Embryonic facial prominence (tissue), 1 donor: ENCODE measurements around the gene GTSE1.

Source experiments
- DNase-seq: peaks from one replicate; pipeline ENCODE4 v3.0.0-alpha.2; 2016; ENCODE audit errors: extremely low spot score

Gene GTSE1

DNA sequence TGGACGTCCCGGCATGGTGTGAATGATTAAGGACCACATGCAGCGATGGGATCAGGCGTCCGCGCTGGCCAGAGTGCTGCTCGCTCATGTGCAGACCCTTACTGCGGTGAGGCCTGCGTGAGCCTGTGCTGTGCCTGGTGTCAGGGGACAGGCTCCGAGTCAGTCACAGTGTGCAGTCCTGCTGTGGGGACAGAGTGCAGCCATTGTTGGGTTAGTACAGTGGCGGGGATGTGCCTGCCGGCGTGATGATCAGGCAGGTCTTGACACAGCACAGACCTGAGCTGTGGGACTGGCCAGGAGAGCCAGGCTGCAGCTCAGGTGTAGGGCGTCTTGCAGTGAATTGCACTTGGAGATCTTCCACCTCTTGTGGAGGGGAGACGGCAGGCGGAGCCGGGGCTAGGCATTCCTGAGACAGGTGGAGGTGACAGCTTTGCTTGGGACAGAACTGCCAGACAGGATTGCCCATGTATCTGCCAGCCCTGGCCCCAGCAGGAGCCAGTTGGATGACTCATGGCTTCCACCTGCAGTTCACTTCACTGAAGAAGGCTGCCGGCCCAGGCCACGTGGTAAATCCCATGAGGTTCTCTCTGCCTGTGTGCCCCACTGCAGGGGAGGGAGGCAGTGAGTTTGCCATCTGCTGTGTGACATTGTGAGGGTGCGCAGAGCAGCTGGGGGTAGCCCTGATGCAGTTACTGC lies 56.2 kb downstream of the GTSE1 start:
- no peak for DNase-seq

DNA sequence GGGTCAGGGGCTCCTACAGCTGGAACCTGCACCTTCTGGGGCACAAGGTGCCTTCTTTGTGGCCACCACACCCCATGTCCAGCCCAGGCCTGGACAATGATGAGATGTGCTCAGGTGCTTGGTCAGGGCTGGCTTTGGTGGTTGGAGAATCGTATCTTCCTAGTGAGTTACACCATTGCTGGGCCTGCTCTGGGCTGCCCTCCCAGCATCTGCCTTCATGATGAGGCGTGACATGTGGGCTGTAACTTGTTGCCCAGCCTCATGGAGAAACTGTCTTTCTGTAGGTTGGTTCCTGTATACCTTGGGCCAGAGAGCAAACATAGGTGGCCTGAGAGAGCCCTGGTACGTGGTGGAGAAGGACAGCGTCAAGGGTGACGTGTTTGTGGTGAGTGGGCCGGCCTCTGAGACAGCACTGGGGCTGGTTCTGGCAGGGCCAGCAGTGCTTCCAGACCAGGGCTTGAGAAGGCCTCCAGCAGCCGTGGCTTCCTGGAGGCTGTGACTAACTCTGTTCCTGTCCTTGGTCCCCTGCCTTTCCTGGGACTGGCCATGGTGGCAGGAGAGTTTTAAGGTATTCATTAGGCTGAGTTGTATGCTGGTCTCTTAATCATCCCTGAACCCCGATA lies 56.9 kb downstream of the GTSE1 start:
- no peak for DNase-seq

DNA sequence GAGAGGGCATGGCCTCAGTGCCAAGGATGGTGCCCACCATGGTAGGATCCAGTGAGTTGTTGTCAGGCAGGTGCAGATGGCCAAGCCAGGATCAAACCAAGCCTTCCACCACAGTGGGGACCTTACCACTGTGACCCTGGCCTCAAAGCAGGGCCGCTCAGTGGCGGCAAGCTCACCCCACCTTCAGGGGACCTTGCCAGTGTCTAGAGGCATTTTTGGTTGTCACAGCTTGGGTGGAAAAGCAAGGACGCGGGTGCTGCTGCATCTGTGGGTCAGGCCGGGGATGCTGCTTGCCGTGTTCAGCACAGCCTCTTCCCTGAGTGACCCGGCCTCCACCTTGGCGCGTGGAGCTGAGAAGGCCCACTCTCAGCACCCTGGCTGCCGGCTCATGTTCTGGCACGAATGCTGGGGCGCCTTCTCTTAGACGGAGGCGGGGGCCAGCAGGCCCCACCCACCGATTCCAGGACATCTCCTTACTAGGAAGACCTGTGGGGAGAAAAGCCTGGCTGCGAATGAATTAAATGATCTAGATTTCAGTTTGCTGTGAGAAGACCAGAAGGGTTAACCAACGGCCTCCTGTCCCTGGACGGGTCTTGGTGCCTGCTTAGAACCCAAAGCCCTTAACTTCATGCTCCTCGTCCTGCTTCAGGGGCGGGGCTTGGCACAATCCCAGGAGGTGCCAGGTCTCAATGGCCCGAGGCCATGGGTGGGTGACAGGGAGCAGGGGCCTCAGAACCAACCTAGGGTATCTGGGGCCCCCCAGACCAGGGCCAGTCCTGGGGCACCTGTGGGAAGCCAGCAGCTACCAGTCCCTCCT lies 57.7 kb downstream of the GTSE1 start:
- no peak for DNase-seq

DNA sequence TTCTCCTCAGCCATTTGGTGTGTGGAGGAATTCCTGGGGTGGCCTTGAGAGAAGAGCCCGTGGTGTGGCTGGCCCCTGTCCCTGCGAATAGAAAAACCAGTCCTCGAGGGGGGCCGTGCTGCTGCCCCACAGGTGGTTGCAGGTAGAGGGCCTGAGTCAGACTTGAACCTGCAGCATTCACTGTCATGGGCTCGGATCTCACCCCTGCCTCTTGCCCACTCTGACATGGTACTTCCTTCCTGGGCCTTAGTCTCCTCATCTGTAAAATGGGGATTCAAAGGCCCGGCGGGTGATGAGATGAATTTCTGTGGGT lies 58.3 kb downstream of the GTSE1 start:
- DNase-seq: no peak

DNA sequence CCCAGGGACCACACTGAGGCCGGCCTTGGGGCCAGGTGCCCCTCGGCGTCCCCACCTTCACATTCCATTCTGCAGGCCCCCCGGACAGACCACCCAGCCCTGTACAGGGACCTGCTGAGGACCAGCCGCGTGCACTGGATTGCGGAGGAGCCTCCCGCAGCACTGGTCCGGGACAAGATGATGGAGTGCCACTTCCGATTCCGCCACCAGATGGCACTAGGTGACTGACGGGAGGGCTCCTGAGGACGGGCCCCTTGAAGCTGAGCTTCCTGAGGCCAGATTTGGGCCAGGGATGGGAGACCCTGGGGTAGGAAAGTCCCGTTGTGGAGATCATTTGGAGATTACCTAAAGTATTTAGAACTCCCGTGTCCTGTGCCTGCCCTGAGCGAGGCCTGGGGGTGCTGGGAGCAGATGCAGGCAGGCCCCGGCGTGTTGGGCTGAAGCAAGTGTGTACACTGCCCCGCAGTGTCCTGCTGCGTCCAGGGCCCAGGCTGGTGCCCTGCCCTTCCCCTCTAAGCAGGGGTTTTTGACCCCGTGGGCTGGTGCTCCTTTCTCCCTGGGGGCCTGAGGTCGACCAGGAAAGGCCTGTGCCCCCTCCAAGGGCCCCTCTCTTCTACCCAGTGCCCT lies 58.8 kb downstream of the GTSE1 start:
- DNase-seq: peak; percentile 18

DNA sequence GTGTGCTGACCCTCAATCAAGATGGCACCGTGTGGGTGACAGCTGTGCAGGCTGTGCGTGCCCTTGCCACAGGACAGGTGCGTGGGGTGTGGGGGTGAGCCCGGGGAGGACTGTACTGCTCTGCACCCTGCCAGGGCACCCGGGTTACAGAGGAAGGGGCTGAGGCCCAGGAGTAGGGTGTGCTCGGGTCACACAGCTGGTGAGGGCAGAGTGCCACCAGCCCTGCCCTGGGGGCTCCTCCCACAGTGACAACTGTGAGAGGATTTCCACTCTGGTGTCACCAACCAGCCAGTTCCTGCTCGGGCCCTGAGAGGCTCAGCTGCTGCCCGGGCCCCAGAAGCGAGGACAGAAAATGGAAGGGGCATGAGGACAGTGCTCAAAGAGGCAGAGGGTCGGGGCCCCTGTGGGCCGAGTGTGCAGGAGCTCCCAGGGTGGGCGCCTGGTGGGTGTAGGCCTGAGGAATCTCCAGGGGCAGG lies 59.4 kb downstream of the GTSE1 start:
- DNase-seq: no peak

DNA sequence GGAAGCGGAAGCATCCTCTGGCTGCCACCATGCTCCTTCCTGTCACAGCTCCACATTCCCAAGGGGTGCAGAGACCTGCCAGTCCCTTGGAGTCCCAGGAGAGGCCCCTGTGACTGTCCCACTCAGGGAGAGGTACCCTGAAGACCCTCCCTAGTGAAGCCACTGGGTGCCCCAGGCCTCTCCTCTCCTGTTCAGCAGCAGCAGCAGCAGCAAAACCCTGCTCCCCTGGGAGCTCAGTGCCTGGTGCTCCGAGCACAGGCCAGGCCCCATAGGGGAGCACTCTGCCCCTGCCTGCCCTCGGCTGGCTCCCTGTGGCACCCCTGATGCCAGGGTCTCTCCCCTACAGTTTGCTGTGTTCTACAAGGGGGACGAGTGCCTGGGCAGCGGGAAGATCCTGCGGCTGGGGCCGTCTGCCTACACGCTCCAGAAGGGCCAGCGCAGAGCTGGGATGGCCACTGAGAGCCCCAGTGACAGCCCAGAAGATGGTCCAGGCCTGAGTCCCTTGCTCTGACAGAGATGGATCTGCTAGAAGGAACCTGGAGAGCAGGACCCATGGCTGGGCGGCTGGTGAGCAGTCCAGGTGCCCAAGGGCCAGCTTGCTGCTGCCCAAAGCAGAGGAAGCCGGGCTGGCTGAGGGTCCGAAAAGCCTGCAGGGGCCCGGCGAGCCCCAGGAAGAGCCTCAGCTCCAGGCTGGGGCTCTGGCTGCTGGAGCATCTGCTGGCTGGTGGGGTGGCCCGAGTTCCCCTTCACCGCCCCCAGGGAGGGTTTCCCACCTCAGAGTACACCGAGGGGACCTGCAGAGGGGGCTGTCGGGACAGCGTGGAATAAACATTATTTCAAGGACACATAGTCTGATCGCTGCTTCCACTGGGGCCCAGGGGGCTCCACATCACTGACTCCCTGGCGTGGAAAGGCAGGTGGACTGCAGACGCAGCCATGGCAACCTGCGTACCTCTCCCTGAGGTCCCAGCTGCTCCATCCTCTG lies 60.1 kb downstream of the GTSE1 start:
- DNase-seq: no peak

DNA sequence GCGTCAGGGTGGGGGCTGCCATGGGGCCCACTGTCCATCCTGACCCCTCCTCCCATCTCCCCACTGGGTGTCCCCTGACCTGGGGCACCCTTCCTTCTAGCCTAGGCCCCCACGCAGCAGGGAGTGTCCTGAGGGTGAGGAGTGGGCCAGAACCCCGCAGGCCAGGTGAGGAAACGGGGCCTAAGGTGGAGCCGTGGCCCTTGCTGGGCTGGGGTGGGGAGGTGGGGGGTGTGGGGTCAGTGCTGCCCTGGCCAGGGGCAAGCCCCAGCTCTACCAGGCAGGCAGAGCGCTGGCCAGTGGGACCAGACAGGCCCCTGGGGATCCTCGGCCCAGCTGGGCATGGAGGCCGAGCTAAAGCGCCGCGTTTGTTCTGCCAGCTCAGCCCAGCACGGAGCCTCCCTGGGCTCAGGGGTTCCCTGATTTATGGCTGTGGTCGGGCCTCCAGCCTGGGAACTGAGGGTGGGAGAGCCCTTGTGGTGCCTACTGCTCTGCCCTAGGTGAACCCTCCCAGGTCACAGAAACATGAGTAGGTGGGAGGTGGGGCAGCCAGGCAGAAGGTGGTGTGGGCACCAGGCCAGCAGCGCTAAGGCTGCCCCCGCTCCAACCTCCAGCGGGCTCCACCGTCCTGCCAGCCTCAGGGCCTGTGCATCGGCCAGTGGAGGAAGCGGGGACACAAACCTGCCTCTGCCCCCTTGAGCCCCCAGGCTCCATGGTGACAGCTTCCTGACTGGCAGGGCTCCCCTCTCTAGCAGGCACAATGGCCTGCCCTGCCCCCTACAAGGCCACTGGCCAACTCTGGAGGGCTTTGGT lies 61.2 kb downstream of the GTSE1 start:
- no peak for DNase-seq

DNA sequence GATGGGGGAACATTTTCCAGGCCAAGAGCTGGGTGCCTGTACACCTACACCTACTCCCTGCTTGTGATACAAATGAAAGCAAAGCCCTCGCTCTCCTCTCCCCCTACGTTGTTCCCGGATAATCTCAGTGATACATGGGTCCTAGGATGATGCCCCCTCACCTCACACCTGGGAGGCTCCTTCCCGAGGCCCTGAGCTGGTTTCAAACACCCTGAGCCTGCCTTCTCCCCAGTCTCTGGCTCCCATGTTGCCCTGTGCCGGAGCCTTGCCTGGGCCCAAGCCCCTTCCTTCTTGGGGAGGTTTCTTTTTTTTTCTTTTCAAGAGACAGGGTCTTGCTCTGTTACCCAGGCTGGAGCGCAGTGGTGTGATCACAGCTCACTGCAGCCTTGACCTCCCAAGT lies 62.1 kb downstream of the GTSE1 start:
- DNase-seq: no peak

DNA sequence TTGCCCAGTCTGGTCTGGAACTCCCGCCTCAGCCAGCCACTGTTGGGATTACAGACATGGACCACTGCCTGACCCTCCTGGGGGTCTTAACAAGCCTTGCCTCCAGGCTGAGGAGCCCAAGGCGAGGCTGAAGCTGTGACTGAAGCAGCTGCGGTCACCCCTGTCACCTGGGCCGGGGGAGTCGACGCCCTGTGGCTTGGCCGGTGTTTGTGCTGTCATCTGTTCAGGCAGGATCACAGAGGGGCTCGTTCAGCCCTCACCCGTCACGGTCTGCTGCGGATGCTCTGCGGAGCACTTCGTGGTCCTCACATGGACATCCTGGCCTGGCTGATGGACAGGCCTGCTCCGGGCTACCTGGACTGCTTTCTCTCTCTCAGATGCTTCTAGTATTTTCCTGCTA lies 62.7 kb downstream of the GTSE1 start:
- DNase-seq: no peak

DNA sequence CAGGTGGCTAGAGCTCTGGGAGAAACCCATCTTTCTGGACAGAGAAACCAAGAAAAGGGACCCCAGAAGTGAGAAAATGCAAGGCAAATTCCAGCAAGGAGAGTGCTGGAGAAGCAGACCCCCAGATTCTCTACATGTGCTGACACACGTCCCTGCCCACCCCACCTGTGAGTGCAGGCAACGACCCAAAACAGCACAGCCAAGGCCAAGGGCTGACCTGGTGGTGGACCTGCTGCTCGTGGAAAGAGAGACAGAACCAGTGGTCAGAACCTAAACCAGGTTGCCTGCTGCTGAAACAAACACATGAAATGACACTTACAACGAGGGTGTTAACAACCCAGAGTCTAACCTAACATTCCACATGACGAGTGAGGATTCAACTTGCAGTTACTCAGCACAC lies 63.4 kb downstream of the GTSE1 start:
- no peak for DNase-seq

DNA sequence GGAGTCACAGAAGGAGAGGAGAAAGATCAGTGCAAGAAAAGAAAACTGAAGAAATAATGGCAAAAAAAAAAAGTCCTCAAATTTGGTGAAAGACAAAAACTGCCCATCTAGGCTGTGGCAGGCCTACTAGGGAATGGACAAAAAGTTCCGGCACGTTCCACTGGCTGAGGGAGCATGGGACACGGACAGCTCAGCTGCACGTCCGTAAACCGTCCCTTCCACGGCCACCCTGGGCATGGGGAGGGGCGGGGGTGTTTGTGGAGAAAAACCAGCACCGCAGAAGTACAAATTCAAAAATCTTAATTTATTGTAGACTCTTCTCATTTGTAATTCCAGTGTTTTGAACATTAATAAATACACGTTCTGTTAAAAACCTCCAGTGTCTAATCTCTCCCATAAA lies 64.2 kb downstream of the GTSE1 start:
- DNase-seq: no peak

DNA sequence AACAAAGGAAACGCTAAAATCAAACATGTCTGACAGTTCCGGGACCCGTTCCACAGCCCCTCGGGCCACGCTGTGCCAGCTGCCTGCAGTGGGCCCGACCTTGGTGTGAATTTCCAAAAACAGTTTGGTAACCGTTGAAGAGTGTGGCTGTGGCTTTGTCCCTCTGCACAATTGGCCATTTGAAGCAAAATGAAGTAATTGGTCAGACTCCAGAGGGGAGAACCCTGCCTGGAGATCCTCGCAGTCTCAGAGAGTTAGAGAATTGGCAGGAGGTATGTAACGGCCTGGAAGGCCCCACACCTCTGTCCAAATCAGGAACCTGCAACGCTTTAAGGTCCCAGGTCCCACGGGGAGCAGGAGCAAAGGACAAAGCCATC lies 65.1 kb downstream of the GTSE1 start:
- DNase-seq: no peak

DNA sequence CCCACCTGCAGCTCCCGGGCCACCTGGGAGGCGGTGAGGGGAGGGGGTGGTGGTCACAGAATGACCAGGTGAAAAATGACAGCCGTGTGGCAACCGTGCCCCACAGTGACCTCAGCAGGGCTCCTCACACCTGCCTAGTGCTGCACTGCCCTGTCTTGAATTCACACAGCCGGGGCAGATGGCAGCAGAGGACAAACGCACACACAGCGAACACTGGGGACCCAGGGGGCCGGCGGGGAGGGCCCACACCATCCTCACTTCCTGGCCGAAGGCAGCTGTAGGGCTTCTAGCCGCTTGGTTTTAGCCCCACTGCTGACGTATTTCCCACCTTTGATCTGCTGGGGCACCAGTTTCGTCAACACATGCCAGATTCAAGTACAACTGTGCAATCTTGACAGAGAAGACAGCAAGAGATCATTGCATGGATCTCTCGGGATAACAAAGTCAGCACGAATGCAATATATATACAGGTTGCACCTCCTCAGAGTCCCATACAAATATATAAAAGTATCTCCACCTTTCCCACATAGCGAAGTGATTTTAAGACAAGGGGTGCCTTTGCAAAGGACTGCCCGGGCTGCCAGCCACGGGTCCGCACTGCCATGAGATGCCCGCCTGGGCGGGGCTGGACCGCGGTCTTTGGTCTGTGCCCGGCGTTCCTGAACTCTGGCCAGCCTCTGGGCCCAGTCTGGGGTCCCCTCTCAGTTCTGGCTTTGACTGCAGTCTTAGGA lies 65.7 kb downstream of the GTSE1 start:
- DNase-seq: no peak

DNA sequence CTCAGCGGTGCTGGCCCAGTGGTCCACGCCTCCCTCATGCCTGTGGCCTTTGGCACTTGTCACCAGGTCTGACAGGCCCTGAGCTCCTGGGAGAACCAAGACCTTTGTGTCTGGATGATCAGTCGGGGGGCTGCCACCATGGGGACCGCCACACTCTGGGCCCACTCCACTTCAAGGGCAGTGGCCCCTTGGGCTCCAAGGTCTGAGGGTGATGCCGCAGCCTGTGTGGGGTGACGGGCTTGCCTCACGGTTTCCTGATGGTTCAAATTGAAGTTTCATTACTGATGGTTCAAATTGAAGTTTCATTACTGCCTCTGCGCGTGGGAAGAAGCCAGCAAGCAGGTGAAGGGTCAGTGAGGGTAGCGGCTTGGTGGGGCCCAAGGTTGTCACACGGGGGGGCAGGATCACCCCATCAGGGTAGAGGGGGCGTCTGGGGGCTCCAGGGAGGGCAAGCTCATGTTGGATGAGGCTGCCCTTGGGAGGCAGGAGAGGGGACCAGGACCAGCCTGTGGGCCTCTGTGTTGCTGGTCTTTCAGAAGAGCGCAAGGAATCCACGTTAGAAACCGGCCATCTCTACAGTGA lies 66.4 kb downstream of the GTSE1 start:
- DNase-seq: no peak

DNA sequence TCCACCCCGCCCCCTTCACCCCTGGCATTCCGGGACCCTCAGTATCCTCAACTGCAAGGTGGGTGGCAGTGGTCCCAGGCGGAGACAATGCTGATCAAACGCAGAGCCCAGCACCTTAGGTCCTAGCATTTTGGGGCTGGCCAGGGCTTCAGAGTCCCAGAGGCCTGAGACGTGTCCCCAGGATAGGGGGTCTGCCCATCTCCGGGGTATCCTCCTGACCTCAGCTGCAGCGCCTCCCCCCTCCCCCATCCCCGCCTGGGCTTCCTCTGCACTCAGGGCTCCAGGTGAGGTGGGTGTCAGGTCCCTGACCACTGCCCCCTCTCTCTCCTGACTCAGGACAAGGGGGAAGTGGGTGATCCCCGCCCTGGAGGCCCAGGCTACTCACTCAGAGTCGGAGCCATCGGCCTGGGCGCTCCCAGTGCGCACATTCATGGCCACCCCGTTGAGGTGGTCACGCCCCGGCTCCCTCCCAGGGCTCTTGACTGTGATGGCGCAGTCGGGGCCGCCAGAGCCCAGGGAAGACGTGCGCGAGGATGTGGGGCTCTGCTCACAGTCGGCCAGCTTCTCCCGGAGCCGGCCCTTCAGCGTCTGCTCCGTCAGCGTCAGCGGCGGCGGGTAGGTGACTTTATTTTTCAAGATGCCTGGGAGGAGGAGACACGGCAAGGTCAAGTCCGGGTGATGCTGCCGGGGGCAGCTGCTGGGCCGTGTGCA lies 67.1 kb downstream of the GTSE1 start:
- no peak for DNase-seq

DNA sequence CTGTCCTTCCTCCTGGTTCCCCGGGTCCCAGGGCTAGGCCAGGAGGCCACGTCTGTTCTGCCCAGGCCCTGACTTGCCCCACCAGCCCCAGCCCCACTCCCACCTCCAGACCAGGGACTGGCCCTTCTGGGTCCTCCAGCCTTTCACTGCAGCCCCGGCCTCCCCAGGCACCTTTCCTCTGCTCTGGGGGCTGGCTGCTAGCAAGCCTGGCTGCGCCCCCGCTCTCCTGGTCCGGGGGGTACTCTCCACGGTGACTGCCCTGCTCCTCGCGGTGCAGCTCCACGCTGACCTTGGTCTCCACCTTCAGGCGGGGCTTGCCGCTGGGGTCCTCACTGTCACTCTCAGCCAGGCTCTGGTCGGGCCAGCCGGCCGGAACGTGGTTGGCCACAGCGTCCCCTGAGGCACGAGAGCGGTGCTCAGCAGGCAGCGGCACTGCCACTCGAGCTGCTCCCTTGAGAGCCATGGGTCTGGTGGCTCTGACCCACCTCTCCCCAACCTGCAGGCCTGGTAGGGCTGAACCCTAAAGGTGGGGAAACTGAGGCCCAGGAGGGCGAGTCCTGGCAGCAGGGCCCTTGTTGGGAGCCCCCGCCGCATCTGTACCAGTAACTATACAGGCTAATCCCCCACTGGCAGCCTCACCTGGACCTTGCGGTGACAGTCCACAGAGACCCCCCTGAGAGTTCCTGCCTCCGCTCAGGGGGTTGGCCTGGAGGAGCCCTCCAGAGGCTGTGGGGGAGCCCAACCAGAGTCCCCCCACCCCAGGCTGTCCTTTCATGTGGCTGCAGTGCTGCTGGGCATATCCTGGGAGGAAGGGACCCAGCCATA lies 67.9 kb downstream of the GTSE1 start:
- no peak for DNase-seq

DNA sequence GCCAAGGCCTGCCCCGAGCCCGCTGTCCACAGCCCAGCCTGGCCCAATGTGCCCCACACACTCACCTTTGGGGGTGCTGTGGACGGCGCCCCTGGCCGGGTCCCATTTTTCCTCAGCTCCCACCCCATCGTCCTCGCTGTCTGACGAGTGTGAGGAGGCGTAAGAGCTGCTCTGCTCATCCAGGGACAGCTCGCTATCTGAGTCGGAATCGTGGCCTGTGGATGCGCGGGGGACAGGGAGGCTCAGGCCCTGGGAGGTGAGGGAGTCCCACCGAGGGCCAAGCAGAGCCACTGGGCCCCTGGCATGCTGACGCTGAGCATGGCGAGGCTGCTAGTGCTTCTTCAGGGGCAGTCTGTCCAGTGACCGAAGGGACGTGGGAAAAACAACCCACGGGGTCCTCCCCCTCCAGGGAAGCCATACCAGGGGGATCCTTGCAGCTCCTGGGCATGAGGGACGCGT lies 68.5 kb downstream of the GTSE1 start:
- no peak for DNase-seq
